Osteocyte (in vitro differentiated cells): ENCODE results near the gene KCNA3. TPM values are rescaled to one million over a fixed set of nuclear protein-coding genes. Genes with fewer than 3 reads are reported as not detected.

Source experiments
- DNase-seq: peaks from one replicate; pipeline ENCODE4 v3.0.0; 2021; ENCODE audit warnings: mixed read lengths; ENCODE audit not compliant: unreplicated experiment; ENCODE audit errors: extremely low spot score
- H3K27ac Mint-ChIP-seq: one replicate; pipeline ENCODE4 v1.8.0; 2021; ENCODE audit warnings: mild to moderate bottlenecking, mixed read lengths; ENCODE audit not compliant: unreplicated experiment
- H3K27me3 Mint-ChIP-seq: one replicate; pipeline ENCODE4 v1.8.0; 2021; ENCODE audit warnings: mixed read lengths; ENCODE audit not compliant: unreplicated experiment
- H3K36me3 Mint-ChIP-seq: one replicate; pipeline ENCODE4 v1.8.0; 2021; ENCODE audit warnings: mixed read lengths; ENCODE audit not compliant: unreplicated experiment
- H3K4me1 Mint-ChIP-seq: one replicate; pipeline ENCODE4 v1.8.0; 2021; ENCODE audit warnings: mixed read lengths; ENCODE audit not compliant: unreplicated experiment
- H3K4me3 Mint-ChIP-seq: one replicate; pipeline ENCODE4 v1.8.0; 2021; ENCODE audit warnings: mild to moderate bottlenecking, moderate library complexity, mixed read lengths; ENCODE audit not compliant: unreplicated experiment
- H3K9me3 Mint-ChIP-seq: one replicate; pipeline ENCODE4 v1.8.0; 2021; ENCODE audit warnings: mixed read lengths; ENCODE audit not compliant: unreplicated experiment
- total RNA-seq: library from RNA; stranded (reverse); gene quantifications from 2 replicates; pipeline ENCODE4 v1.2.1, GENCODE V29; 2021
- TF ChIP-seq, protein P1 (sequence below): fragments of 200-600 bp; sonication (generic); IDR thresholded peaks from 2 replicates; pipeline ENCODE4 v1.5.0; 2021; ENCODE audit warnings: antibody characterized with exemption, mild to moderate bottlenecking, moderate library complexity

The KCNA3 gene
- total RNA-seq, 1 donor from 2014 or later, result not detected

DNA sequence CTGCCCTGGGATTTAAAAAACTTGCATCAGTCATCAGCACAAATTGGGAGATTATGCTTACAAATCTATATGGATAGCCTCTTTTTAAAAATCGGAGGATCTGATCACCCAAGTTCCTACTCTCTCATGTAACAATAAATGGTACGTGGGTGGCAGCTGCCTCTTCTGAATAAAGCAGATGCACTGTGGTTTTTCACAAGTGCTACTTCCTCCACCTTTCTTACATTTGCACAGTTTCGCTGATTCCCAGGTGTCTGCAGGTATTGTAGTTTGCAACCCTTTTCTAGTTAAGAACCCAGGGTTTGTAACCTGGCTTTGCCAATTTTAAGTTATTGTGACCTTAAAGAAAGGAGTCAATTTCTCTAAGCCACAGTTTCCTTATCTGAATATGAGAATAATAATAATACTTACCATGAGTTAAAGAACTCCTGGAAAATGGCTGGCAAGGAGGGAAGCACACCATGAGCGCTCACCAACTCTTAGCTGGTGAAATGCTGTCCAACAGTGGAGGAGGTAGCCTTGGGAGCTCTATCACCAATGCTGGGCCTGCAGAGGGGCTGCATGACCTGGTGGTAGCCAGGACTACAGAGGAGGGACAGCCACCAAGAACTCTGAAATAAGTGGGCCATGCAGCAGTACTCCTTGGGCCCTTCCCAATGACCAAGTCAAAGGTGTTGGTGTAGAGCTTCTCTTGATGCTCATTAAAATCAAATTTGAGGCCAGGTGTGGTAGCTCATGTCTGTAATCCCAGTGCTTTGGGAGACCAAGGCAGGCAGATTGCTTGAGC lies 38.4 kb downstream of the KCNA3 start:
- H3K9me3 Mint-ChIP-seq, result no peaks in the 10 kb centered on the region
- no peak for DNase-seq
- no peak overlapping the region for H3K27ac Mint-ChIP-seq
- TF ChIP-seq, protein P1, sequence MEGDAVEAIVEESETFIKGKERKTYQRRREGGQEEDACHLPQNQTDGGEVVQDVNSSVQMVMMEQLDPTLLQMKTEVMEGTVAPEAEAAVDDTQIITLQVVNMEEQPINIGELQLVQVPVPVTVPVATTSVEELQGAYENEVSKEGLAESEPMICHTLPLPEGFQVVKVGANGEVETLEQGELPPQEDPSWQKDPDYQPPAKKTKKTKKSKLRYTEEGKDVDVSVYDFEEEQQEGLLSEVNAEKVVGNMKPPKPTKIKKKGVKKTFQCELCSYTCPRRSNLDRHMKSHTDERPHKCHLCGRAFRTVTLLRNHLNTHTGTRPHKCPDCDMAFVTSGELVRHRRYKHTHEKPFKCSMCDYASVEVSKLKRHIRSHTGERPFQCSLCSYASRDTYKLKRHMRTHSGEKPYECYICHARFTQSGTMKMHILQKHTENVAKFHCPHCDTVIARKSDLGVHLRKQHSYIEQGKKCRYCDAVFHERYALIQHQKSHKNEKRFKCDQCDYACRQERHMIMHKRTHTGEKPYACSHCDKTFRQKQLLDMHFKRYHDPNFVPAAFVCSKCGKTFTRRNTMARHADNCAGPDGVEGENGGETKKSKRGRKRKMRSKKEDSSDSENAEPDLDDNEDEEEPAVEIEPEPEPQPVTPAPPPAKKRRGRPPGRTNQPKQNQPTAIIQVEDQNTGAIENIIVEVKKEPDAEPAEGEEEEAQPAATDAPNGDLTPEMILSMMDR, result no peak
- no peaks in the 10 kb centered on the region for H3K36me3 Mint-ChIP-seq
- H3K4me1 Mint-ChIP-seq, result no peaks in the 10 kb centered on the region
- H3K27me3 Mint-ChIP-seq, result no peaks in the 10 kb centered on the region
- no peak overlapping the region for H3K4me3 Mint-ChIP-seq

DNA sequence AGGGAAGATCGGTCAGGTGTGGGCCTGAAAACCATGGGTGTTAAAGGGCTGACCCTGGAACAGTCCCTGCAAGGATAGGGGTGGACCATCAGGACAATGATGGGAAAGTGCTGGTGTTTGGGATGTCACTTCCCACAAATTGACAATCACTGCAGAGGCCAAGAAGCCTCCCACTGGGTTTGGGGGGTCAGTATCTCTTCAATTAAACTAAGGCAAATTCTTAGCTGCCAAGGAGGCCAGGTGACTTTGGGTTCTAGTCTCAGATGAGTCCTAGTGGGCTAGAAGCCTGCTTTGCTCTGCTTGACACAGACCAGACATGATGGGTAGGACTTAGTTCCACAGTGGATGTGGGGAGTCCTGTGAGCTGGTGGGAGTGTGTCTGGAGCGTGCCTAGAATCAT lies 39.3 kb downstream of the KCNA3 start:
- Mint-ChIP-seq H3K9me3 (no peaks in the 10 kb centered on the region), H3K36me3 (no peaks in the 10 kb centered on the region), H3K27me3 (no peaks in the 10 kb centered on the region), H3K4me3 (no peak overlapping the region), H3K27ac (no peak overlapping the region), H3K4me1 (no peaks in the 10 kb centered on the region)
- TF ChIP-seq, protein P1, result no peak
- no peak for DNase-seq

DNA sequence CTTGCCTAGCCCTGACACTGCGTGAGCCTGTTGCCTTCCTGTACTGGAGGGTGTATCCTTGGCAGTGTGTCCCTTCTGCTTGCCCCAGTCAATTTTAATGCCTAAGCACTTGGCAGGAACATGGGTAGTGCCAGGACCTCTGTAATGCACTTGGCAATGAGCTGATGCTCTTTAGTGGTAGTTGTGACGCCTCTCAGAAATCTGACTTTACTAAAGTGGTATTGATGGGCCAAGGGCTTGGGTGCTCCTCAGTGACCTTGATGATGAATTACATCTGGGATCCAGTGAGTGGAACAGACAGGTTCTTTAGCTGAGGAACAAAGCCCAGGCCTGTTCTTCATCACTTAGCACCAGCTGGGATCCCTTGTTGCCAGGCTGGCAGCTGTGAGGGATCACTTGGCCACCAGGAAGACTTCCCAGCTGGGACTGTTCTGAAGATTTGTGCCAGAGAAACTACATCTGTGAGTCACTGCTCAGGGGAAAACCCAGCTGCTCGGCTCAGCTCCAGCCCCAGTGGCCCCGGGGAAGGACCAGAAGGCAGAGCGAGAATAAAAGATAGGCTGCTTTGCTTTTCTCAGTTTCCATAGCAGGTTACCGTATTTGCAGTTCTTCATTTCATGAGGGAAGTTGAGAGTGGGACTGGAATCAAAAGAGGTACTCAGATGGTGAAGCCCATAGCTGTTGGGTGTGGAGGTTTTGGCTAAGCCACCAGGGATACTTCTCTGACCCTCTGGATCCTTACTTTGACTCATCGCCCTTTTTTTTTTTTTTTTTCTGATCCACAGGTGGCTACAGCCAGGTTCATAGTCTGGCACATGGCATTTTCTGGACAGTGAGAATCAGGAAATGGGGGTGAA lies 40.1 kb downstream of the KCNA3 start:
- Mint-ChIP-seq H3K9me3 (no peaks in the 10 kb centered on the region), H3K4me3 (no peak overlapping the region), H3K36me3 (no peaks in the 10 kb centered on the region), H3K27me3 (no peaks in the 10 kb centered on the region), H3K4me1 (no peaks in the 10 kb centered on the region), H3K27ac (no peak overlapping the region)
- peak; percentile 60 for DNase-seq
- TF ChIP-seq, protein P1, result no peak

DNA sequence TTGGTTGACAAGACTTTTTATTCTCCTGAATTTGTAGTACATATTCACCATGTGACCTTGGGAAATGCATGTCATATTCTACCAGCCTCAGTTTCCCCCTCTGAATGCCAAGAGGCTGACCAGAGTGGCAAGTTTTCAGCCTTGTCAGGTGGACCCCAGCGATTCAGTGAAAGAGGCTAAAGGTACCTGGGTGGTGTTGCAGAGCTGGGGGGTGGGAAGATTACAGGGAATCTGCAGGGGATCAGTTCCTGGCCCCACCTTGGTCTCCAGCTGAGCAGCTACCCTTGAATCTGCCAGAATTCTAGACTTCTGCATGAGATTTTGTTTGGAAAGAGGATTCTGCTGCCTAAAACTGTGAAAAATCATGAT lies 40.7 kb downstream of the KCNA3 start:
- Mint-ChIP-seq H3K36me3 (no peaks in the 10 kb centered on the region), H3K9me3 (no peaks in the 10 kb centered on the region), H3K4me1 (no peaks in the 10 kb centered on the region), H3K27ac (no peak overlapping the region), H3K27me3 (no peaks in the 10 kb centered on the region), H3K4me3 (no peak overlapping the region)
- DNase-seq, result peak; percentile 51
- TF ChIP-seq, protein P1, result no peak

DNA sequence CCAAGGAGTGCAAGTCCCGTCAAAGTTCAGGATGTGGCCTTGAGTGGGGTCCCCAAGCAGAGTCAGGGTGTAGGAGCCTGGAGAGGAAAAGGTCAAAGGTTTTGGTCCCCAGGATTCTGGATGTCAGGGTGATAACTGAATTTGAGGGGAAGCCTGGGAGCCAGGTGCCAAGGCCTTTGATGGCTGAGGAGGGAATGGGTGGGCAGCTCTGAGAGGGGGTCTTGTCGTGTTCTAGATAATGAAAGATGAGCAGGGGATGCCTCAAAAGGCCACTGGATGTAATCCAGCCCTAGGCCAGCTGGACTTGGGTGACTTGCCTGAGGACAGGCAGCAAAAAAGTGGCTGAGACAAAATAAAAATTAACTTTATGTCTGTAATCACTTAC lies 41.1 kb downstream of the KCNA3 start:
- Mint-ChIP-seq H3K4me1 (no peaks in the 10 kb centered on the region), H3K27ac (no peak overlapping the region), H3K27me3 (no peaks in the 10 kb centered on the region), H3K36me3 (no peaks in the 10 kb centered on the region), H3K4me3 (no peak overlapping the region), H3K9me3 (no peaks in the 10 kb centered on the region)
- DNase-seq, result peak; percentile 53
- TF ChIP-seq, protein P1, result no peak
